Measurements from ENCODE around the gene NTM. TPM values are rescaled to one million over a fixed set of nuclear protein-coding genes. Genes with fewer than 3 reads are reported as not detected.

The NTM gene
- total and polyA plus RNA-seq, 2 experiments from 2014 or later, result 25.9 to 49.0 TPM

DNA sequence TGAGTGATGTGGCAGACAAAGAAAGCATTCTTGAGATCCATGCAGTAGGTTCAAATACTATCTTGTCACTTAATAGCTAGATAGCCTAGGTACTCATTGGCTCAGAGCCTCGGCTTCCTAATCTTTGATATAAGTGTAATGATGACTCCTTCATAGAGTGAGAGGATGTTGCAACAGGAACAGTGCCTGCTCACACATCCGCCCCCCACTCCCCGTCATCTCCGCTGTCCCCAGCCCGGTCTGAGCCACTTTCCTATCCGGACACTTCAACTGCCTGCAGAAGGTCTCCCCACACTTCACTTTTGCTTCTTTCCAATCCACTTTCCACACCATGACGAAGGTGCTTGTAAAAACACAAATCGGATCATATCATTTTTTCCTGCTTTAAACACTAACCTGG lies 128.8 kb downstream of the NTM start:
- no peak overlapping the region for H3K4me2 ChIP-seq (ENCODE audit: unreplicated experiment)
- no peak overlapping the region for H2AFZ ChIP-seq
- no peak overlapping the region for H3K4me3 ChIP-seq
- no peaks in the 10 kb centered on the region for H3K9me3 ChIP-seq (ENCODE audit: low read depth)
- in situ Hi-C loops (cut with MboI), result no loop called here
- DNase-seq, result no peak
- no peaks in the 10 kb centered on the region for H3F3A ChIP-seq (ENCODE audit: insufficient read depth)
- H3K27ac ChIP-seq, result no peak overlapping the region
- no peaks in the 10 kb centered on the region for H3K79me2 ChIP-seq (ENCODE audit: insufficient read depth)
- H3K4me1 ChIP-seq (ENCODE audit: insufficient read depth), result no peaks in the 10 kb centered on the region
- H3K27me3 ChIP-seq (replicated peaks; ENCODE audit: insufficient read depth), result peaks cover 52% of the 10 kb centered on the region
- WGBS, 2 experiments (ENCODE audit: low coverage in 1 of 2, low lambda C conversion rate in 2 of 2, missing lambda C conversion rate in 2 of 2), result 46 to 49% methylated on average over 8 of the region's 8 CpGs
- no peak overlapping the region for H3K9ac ChIP-seq
- no peaks in the 10 kb centered on the region for H3K36me3 ChIP-seq (ENCODE audit: low read depth)
- no peaks in the 10 kb centered on the region for H3K9me2 ChIP-seq (ENCODE audit: insufficient read depth)
- TF ChIP-seq EZH2 (IDR thresholded peaks at IDR 0.05; ENCODE audit: insufficient read depth, poor library complexity, severe bottlenecking), result no peak
- no peak for TF ChIP-seq EZH2phosphoT487 (IDR thresholded peaks at IDR 0.05; ENCODE audit: insufficient read depth, low read depth)
- no peaks in the 10 kb centered on the region for H4K20me1 ChIP-seq (ENCODE audit: insufficient read depth)

- no peak overlapping the region for H2AFZ ChIP-seq
- H3K79me2 ChIP-seq (ENCODE audit: insufficient read depth), result no peaks in the 10 kb centered on the region
- no peak overlapping the region for H3K4me3 ChIP-seq
- no peaks in the 10 kb centered on the region for H3K9me2 ChIP-seq (ENCODE audit: insufficient read depth)
- H4K20me1 ChIP-seq (ENCODE audit: insufficient read depth), result no peaks in the 10 kb centered on the region
- peaks cover 42% of the 10 kb centered on the region for H3K27me3 ChIP-seq (replicated peaks; ENCODE audit: insufficient read depth)
- DNase-seq, result no peak
- no peak overlapping the region for H3K27ac ChIP-seq
- no peak overlapping the region for H3K9ac ChIP-seq
- no peaks in the 10 kb centered on the region for H3K4me1 ChIP-seq (ENCODE audit: insufficient read depth)
- H3F3A ChIP-seq (ENCODE audit: insufficient read depth), result no peaks in the 10 kb centered on the region
- in situ Hi-C loops (cut with MboI), result no loop called here
- WGBS, 2 experiments (ENCODE audit: low coverage in 1 of 2, low lambda C conversion rate in 2 of 2, missing lambda C conversion rate in 2 of 2), result 7 to 18% methylated on average over 1 of the region's 1 CpG
- no peaks in the 10 kb centered on the region for H3K9me3 ChIP-seq (ENCODE audit: low read depth)
- TF ChIP-seq EZH2phosphoT487 (IDR thresholded peaks at IDR 0.05; ENCODE audit: insufficient read depth, low read depth) (no peak), EZH2 (IDR thresholded peaks at IDR 0.05; ENCODE audit: insufficient read depth, poor library complexity, severe bottlenecking) (no peak)
- no peak overlapping the region for H3K4me2 ChIP-seq (ENCODE audit: unreplicated experiment)
- H3K36me3 ChIP-seq (ENCODE audit: low read depth), result no peaks in the 10 kb centered on the region
Observed at GRCh38 chr11:131503017-131503416, 132.6 kb downstream of the NTM start.

DNA sequence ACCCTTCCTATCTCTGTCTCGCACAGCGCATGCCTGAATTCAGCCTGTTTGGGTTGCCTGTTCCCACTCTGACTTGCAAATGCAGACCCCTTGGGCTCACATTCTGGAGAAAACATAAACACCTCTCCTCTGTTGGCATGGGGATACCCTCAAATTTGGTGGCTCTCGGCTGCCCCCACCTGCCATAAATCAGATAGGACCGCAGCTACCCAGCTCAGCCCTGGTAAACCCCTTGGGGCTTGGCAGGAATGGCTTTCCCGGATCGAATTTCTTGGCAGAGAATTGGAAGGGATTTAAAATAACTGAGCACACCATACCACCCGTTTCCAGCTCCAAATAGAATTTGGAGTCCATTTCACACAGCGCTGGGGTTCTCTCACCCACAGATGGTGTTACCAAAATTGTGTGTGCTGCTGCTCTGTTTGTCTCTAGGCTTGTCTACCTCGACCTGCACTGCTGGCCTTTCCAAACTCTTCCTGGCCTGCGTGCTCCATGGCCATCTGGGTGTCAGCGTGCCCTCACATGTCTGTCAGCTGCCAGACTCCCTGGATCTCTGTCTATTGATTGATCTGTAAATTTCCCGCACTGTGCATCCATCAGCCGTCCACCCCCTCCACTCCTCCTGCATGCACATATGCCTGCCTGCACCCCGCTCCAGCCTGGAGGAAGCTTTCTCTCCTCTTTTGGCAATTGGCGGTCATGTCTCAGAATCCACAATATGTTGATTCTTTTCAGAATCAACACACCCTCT lies 134.0 kb downstream of the NTM start:
- no peak overlapping the region for H3K4me2 ChIP-seq (ENCODE audit: unreplicated experiment)
- no peak overlapping the region for H3K9ac ChIP-seq
- no peaks in the 10 kb centered on the region for H3K36me3 ChIP-seq (ENCODE audit: low read depth)
- 10 to 11% methylated on average over 15 of the region's 15 CpGs for WGBS, 2 experiments (ENCODE audit: low coverage in 1 of 2, low lambda C conversion rate in 2 of 2, missing lambda C conversion rate in 2 of 2)
- no peak overlapping the region for H3K4me3 ChIP-seq
- in situ Hi-C loops (cut with MboI), result no loop called here
- no peaks in the 10 kb centered on the region for H4K20me1 ChIP-seq (ENCODE audit: insufficient read depth)
- H3K4me1 ChIP-seq (ENCODE audit: insufficient read depth), result no peaks in the 10 kb centered on the region
- no peak for DNase-seq
- no peak overlapping the region for H2AFZ ChIP-seq
- no peaks in the 10 kb centered on the region for H3K9me3 ChIP-seq (ENCODE audit: low read depth)
- no peaks in the 10 kb centered on the region for H3F3A ChIP-seq (ENCODE audit: insufficient read depth)
- H3K27ac ChIP-seq, result no peak overlapping the region
- peaks cover 33% of the 10 kb centered on the region for H3K27me3 ChIP-seq (replicated peaks; ENCODE audit: insufficient read depth)
- TF ChIP-seq EZH2phosphoT487 (IDR thresholded peaks at IDR 0.05; ENCODE audit: insufficient read depth, low read depth), result no peak
- TF ChIP-seq EZH2 (IDR thresholded peaks at IDR 0.05; ENCODE audit: insufficient read depth, poor library complexity, severe bottlenecking), result no peak
- H3K9me2 ChIP-seq (ENCODE audit: insufficient read depth), result no peaks in the 10 kb centered on the region
- no peaks in the 10 kb centered on the region for H3K79me2 ChIP-seq (ENCODE audit: insufficient read depth)

DNA sequence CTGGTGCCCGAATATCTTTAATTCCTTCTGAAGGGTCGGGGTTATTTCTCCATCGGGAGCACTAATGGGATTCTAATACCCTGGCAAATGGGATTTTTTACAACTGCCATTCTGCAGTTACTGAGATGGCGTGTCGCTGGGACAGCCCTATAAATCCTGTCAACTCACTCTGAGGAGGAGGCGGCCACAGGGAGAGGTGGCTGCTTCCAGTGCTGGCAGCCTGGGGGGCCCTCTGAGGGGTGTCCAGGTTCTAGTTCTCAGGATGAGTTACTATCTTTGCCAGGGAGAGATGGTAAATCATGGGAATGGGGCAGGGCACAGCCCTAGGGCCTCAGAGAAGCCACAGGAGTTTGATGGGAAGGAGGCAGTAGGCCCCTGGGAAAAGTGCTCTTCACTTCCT lies 135.9 kb downstream of the NTM start:
- H3K36me3 ChIP-seq (ENCODE audit: low read depth), result no peaks in the 10 kb centered on the region
- H3K4me3 ChIP-seq, result no peak overlapping the region
- no peak overlapping the region for H3K27ac ChIP-seq
- no peaks in the 10 kb centered on the region for H4K20me1 ChIP-seq (ENCODE audit: insufficient read depth)
- peaks cover 37% of the 10 kb centered on the region for H3K27me3 ChIP-seq (replicated peaks; ENCODE audit: insufficient read depth)
- H3K9me2 ChIP-seq (ENCODE audit: insufficient read depth), result no peaks in the 10 kb centered on the region
- H3K4me1 ChIP-seq (ENCODE audit: insufficient read depth), result no peaks in the 10 kb centered on the region
- in situ Hi-C loops (cut with MboI), result no loop called here
- H2AFZ ChIP-seq, result no peak overlapping the region
- H3K4me2 ChIP-seq (ENCODE audit: unreplicated experiment), result no peak overlapping the region
- 11 to 26% methylated on average over 6 of the region's 6 CpGs for WGBS, 2 experiments (ENCODE audit: low coverage in 1 of 2, low lambda C conversion rate in 2 of 2, missing lambda C conversion rate in 2 of 2)
- no peak for DNase-seq
- H3K9me3 ChIP-seq (ENCODE audit: low read depth), result no peaks in the 10 kb centered on the region
- H3F3A ChIP-seq (ENCODE audit: insufficient read depth), result no peaks in the 10 kb centered on the region
- H3K9ac ChIP-seq, result no peak overlapping the region
- TF ChIP-seq EZH2 (IDR thresholded peaks at IDR 0.05; ENCODE audit: insufficient read depth, poor library complexity, severe bottlenecking) (no peak), EZH2phosphoT487 (IDR thresholded peaks at IDR 0.05; ENCODE audit: insufficient read depth, low read depth) (no peak)
- H3K79me2 ChIP-seq (ENCODE audit: insufficient read depth), result no peaks in the 10 kb centered on the region

Measured in GM23248 (cell line).